ENCODE data around the gene ZFR. TPM values are rescaled to one million over a fixed set of nuclear protein-coding genes. Genes with fewer than 3 reads are reported as not detected.
"Not testable (repeated sequence)": the region's sequence is repeated elsewhere in the genome, so short reads cannot be mapped to it uniquely, and the experiment has no call there.

The ZFR gene
- total RNA-seq, 1 donor from 2014 or later, result 125 TPM

GRCh38 chr5:32452316-32452715 lies 7.8 kb upstream of the ZFR start:
- DNase-seq (ENCODE audit: low read depth), result not testable (repeated sequence)

- DNase-seq (ENCODE audit: low read depth), result no peak
Observed at GRCh38 chr5:32450952-32451351, 6.4 kb upstream of the ZFR start.

- no peak for DNase-seq (ENCODE audit: low read depth)
Observed at GRCh38 chr5:32449262-32449661, 4.7 kb upstream of the ZFR start.

GRCh38 chr5:32446630-32447029 lies 2.1 kb upstream of the ZFR start:
- DNase-seq (ENCODE audit: low read depth), result no peak

- DNase-seq (ENCODE audit: low read depth), result no peak
Observed at GRCh38 chr5:32445831-32446614, 1.5 kb upstream of the ZFR start.

GRCh38 chr5:32445287-32445758 lies 783 bp upstream of the ZFR start:
- DNase-seq (ENCODE audit: low read depth), result no peak

- DNase-seq (ENCODE audit: low read depth), result peak; percentile 21
Observed at GRCh38 chr5:32443541-32444430, 754 bp downstream of the ZFR start.

- peak; percentile 35 for DNase-seq (ENCODE audit: low read depth)
Observed at GRCh38 chr5:32443145-32443540, 1.4 kb downstream of the ZFR start.

- DNase-seq (ENCODE audit: low read depth), result no peak
Observed at GRCh38 chr5:32439086-32439642, 5.4 kb downstream of the ZFR start.

GRCh38 chr5:32436553-32437242 lies 7.8 kb downstream of the ZFR start:
- no peak for DNase-seq (ENCODE audit: low read depth)

GRCh38 chr5:32435383-32435782 lies 9.2 kb downstream of the ZFR start:
- no peak for DNase-seq (ENCODE audit: low read depth)

GRCh38 chr5:32434221-32434620 lies 10.3 kb downstream of the ZFR start:
- no peak for DNase-seq (ENCODE audit: low read depth)

- no peak for DNase-seq (ENCODE audit: low read depth)
Observed at GRCh38 chr5:32432633-32433032, 11.9 kb downstream of the ZFR start.

GRCh38 chr5:32430825-32431224 lies 13.7 kb downstream of the ZFR start:
- DNase-seq (ENCODE audit: low read depth), result not testable (repeated sequence)

GRCh38 chr5:32428426-32428825 lies 16.1 kb downstream of the ZFR start:
- no peak for DNase-seq (ENCODE audit: low read depth)

- no peak for DNase-seq (ENCODE audit: low read depth)
Observed at GRCh38 chr5:32426440-32427151, 17.9 kb downstream of the ZFR start.

- DNase-seq (ENCODE audit: low read depth), result no peak
Observed at GRCh38 chr5:32422697-32423096, 21.8 kb downstream of the ZFR start.

- peak; percentile 14 for DNase-seq (ENCODE audit: low read depth)
Observed at GRCh38 chr5:32421075-32421474, 23.5 kb downstream of the ZFR start.

GRCh38 chr5:32420506-32420905 lies 24.0 kb downstream of the ZFR start:
- DNase-seq (ENCODE audit: low read depth), result no peak

- no peak for DNase-seq (ENCODE audit: low read depth)
Observed at GRCh38 chr5:32419791-32420190, 24.7 kb downstream of the ZFR start.
